GM21825 (cell line): ENCODE measurements around the gene CAND2.

Experiments
- ATAC-seq: cut with Tn5 transposase; IDR thresholded peaks from one replicate; pipeline ENCODE4 v1.9.1; 2021; ENCODE audit warnings: mild to moderate bottlenecking, moderate library complexity; ENCODE audit not compliant: unreplicated experiment

The CAND2 gene

DNA sequence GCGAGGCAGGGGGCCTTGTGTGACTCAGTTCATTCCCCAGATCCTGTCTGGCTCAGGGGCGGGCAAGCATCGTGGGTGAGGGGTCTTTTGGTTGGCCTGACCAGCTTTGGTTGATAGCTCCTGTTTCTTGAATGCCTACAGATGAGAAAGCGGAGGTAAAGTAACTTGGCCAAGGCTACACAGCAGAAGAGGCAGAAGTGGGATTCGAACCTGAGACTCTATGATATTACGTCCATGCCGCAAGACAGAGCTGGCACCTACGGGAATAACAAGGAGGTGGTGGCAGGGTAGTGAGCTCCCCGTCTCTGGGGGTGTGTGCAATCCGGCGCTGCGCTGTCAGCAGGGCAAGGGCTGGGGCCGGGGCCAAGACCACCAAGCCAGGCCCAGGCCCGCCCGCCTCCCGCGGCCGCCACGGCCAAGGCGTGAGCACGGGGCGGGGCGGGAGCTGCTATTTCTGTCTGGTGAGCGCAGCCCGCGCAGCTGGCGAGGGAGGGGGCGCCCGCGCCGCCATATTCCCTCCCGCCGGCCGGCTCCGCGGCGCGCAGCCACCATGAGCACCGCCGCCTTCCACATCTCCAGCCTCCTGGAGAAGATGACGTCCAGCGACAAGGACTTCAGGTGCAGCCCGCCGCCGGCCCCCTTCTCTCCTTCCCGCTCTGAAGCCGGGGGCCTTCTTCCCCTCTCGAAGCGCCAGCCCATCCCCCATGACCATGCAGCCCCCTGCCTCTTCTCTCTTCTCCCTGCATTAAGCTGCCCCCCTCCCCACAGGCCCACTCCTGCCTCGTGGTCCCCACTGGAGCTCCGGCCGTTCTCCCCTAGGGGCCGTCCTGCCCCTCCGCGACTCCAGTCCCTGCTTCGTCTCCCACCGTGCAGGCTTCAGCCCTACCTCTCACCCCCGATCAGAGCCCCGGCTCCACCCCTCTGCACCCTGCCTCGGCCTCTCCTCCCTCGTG lies at the start of gene CAND2:
TSS of gene CAND2 (plus strand) at position 510 of the 953 bp plus-strand sequence. CDS start at position 551, 41 bp downstream.
- no peak for ATAC-seq

DNA sequence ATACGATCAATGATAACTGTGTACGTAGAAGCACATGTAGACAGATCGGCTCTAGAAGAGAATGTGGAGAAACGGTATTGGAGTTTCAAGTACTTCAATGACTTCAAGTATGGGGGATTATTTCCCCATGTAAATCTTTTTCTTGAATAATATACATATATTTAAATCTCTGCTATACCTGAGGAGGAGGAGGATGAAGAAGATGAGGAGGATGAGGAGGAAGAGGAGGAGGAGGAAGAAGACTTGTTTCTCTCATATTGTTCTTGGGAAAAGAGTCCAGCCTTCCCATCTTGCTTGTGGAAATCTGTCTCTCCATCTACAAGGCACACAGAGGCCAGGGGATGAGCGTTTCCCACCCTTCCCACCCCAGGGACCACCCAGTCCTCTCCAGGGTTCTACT lies 48.0 kb upstream of the CAND2 start:
- ATAC-seq: no peak

DNA sequence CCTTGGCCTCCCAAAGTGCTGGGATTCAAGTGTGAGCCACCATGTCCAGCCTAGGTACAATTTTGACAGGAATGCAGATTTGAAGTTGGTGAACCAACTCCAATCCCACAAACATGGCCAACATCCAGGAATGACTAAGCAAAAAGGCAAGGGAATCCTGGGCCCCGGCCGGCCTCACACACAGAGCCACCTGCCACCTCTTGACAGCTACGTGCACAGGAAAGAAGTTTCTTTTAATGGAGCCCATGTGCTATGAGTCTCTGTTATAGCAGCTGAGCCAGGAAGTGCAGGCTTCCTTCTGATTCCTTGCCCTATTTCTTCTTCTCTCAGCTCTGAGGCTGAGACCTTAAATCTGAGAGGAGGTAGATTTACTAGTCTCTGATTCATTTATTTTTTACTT lies 46.3 kb upstream of the CAND2 start:
- peak; percentile 22 for ATAC-seq

DNA sequence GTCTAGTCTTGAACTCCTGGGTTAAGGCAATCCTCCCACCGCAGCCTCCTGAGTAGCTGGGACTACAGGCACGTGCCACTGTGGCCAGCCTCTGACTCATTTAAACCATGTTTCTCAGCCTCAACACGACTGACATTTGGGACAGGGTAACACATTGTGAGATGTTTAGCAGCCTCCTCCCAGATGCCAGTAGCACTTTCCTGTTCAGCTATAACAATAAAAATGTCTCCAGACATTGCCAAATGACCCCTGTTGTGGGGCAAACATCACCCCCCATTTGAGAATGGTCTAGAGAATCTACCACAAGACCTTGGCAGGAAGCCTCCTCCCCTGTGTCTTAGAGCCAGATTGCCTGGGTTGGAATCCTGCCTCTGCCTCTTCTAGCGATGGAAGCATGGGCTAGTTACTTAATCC lies 45.8 kb upstream of the CAND2 start:
- peak; percentile 74 for ATAC-seq

DNA sequence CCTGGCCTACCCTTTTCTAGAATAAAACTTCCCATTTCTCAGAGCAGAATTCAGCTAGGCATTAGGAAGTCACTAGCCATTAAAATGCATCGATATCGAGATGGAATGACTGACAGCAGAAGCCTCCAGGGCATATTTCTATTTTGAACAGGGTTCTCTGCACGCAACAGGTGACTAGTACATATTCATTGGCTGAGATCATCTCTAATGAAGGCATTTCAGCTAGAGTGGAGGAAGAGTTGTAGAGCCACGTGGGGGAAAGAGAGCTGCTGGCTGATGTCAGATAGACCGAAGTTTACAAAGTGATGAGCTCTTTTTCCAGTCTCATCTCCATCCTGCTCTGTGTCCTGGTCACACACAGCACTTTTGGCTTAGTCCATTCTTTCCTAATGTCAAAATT lies 44.9 kb upstream of the CAND2 start:
- no peak for ATAC-seq

DNA sequence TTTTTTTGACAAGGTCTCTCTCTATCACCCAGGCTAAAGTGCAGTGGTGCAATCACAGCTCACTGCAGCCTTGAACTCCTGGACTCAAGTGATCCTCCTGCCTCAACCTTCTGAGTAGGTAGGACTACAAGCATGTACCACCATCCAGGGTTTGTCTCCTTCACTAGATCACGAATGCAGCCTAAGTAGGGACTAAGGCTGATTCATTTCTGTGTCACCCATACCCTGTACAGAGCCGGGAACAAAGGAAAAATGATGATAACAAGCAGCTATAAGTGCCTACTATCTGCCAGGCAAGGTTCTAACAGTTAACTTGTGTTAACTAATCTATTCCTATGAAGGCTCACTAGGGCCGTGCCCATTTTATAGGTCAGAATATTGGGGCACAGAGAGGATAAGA lies 44.4 kb upstream of the CAND2 start:
- no peak for ATAC-seq

DNA sequence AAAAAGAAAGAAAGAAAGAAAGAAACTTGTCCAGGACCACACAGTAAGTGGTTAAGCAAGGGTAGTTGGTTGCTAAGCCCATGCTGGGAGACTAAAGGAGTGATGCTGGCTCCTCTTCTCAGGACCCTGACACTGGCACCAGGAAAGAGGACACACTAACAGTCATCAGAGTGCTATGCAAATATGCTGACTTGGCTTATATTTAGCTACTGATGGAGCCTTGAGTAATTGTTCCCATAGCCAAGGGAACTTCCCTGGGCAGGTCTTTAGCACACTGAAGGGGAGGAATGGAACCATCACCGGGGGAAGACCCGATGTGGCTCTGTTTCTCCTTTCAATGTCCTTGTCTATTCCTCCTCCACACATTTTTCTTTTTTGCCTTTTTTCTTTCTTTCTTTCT lies 43.7 kb upstream of the CAND2 start:
- ATAC-seq: peak; percentile 50

DNA sequence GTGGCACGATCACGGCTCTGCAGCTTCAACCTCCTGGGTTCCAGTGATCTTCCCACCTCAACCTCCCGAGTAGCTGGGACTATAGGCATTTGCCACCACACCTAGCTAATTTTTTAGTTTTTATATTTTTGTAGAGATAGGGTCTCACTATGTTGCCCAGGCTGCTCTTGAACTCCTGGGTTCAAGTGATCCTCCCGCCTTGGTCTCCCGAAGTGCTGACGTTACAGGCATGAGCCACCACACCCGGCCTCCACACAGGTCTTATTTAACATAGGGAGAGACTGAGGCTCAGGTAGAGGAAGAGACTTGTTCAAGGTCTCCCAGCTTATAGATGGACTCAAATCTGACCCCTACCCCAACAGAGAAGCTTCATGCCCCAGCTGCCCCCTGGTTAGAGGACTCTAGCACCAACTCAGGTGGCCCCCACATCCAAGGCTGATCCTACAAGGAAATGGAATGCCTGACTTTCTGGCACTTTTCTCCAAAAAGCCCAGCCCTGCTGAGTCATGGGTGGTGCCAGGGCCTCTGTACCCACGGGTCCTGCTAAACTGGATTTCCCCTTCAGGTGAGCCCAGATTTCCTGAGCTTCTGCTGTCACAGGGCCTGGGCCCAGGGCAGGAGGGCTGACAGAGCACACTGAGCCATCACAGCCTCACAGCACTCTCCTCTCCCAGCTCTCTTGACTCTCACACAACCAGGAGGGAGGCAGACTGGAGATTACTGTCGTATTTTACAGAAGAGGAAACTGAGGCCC lies 43.0 kb upstream of the CAND2 start:
- ATAC-seq: no peak

DNA sequence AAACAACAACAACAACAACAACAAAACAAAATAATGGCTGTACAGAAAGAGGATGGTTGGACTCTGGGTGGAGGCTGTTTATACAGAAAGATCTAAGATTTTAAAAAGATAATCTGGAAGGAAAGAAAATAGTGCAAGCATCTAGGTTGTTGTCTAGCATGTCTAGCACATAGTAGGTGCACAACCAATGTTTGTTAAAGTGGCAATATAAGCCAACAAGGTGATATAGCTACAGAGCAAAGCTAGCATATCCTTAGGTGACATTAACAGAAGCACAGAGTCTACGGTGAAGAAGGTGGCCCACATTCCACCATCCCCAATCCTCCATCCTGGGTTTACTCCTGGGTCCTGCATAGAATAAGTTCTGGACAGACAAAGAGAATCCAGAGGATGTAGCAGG lies 42.2 kb upstream of the CAND2 start:
- ATAC-seq: no peak

DNA sequence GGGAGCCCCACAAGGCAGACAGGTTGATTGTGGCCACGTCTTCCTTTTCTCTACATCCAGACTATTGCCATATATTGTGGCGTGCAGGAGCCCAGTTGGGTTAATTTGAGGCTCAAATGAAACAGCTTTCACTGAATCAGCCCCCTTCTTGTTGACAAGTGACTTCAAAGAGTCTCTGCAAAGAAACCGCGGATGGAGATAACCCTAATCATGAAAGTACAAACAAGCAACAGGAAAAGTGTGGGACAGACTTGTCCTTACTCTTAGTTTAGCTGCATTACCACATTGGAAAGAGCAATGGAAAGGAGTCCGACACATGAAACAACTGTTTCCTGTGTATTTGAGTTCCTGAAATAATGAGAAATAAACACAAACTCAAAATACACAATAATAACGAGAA lies 40.7 kb upstream of the CAND2 start:
- no peak for ATAC-seq

DNA sequence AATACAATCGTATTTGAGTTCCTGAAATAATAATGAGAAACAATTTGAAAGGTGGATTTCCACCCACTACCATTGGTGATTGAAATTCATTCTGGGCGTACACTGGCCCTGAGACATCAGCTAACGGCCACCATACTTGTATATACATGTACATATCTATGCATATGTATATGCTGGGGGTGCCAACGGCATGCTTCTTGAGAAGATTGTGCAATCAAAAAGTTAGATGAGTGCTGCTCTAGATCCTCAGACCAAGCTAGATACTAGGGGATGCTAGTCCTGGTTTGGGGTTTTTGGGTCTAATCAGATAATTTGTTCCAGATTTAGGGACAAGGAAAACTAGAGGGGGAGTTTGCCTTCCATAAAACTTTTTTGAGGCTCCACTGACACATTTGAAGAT lies 40.3 kb upstream of the CAND2 start:
- no peak for ATAC-seq

DNA sequence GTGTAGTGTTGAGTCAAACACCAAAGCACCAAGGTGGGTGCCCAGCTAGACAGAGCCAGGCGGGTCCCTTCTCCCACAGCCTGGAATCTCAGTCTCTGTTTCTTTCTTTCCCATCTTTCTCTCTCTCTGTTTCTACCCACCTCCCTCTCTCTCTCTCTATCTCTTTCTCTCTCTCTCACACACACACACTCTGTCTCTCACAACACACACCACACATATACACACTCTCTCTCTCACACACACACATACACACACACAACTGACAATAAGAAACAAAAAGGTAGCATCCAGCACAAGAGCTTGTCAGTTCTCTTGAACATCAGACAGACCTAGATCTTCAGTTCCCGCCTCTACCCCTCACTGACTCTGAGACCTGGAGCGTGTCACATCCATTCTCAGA lies 39.8 kb upstream of the CAND2 start:
- ATAC-seq: no peak

DNA sequence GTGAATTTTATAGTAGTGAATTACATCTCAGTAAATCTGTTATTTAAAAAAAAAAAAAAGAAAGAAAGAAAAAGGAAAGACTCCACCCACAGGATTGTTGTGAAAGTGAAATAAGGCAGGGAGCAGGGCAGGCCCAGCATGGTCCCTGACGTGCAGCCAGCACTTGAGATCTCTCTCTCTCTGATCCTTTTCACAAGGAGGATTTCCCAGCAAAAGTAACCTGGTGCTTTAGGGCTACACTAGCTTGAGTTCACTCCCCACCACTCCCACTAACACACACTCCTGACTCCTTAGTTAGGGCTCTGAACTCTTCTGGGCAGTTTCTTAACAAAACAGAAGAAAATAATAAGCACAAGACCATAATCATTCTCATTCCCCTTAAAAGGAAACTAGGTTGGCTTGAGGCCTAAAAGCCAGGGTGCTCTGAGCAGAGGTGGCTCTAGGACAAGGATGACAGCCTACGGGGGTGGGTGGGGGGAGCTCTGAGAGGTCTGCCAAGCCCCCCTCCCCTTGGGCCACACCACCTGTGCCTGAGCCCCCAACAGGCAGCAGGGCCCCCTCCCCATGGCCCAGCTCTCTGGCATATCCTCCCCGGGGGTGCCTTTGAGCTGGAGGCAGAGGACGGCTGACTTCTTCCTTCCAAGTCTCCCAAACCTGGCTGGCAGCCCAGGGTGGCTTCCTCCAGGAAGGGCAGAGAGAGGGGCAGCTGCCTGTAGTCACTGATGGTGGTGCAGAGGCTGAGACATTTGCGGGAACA lies 38.3 kb upstream of the CAND2 start:
- no peak for ATAC-seq

DNA sequence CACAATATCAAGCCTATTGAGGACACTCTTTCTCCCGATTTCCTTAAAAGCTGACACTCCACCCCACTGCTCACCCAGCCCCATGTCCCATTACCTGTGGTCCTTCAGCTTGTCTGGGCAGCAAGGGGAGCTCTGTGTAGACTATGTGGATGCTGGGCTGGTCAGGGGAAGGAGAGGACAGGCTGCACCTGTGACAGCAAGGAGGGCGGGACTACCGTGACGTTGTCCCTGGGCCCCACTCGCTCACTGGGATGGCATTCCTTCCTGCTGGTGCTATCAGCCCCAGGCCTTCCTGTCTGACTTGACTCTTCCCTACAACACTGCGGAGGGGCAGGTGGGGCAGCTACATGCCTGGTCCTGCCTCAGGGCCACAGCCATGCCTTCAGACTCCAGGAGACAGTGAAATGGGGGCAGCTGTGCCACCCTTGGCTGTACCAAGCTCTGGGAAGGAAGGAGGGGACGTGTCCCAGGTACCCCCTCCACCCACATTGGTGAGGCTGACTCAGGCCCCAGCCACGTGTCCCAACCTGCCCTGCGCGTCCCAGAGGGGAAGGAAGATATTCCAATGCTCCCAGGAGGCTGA lies 37.3 kb upstream of the CAND2 start, which contains the start of gene TMEM40:
TSS of gene TMEM40 (minus strand) at position 163 of the 583 bp plus-strand sequence. CDS start 9,427 bp downstream, outside the sequence.
- no peak for ATAC-seq

DNA sequence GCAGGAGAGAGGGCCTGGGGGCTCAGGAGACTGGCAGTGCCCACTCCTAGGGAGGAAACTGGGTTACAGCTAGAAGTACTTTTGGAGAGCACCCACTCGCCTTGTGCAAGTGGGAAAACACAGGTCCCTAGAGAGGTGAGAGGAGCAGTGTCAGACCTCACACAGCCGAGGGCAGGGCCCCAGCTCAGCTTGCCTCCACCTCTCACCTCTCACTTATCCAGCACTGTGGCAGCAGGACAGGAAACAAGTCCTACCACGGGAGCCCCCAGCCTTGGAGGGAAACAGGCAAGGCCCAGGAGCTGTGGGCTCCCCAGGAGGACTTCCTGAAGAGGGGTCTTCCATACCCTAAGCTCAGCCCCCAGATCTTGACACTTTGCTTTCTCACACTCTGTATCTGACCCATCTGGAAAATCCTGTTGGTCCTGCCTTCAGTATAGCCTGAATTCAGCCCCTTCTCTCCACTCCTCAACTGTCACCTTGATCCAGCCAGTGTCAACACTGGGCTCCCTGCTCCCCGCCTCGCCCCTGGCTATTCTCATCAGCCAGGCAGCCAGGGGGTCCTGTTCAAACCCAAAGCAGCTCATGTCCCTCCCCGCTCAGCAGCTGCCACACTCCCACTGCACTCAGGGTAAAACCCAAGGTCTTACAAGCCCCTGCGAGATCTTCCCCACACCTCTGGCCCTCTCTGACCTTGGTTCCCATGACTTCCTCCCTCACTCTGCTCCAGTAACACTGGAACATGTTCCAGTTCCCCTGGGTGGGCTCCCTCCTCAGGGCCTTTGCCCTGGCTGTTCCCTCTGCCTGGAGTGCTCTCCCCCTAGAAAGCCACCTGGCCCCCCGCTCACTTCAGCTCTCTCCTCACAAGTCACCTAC lies 36.6 kb upstream of the CAND2 start:
- no peak for ATAC-seq

DNA sequence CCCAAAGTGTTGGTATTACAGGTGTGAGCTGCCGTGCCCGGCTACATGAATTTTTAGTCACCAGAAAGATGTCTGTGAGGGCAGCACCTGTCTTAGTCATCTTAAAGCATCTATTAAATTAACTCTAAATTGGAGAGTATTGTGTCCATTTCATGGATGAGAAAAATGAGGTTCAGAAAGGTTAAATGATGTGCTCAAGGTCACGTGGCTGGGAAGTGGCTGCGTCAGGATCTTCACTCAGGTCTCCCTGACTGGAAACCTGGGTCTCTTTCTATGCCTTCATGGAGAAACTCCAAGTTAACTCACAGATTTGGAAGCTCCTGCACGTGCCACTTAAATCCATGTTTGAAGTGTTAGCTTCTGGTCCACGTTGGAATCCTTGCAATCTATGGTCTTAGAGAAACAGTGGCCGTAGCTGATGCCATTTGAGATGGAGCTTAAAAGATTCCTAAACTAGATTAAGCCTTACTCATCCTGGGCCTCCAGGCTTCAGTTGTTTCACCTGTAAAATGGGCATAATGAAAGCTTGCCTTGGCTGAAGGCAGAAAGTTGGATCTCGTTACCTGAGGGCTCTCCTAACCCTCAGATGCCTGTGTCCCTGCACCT lies 32.2 kb upstream of the CAND2 start:
- no peak for ATAC-seq

DNA sequence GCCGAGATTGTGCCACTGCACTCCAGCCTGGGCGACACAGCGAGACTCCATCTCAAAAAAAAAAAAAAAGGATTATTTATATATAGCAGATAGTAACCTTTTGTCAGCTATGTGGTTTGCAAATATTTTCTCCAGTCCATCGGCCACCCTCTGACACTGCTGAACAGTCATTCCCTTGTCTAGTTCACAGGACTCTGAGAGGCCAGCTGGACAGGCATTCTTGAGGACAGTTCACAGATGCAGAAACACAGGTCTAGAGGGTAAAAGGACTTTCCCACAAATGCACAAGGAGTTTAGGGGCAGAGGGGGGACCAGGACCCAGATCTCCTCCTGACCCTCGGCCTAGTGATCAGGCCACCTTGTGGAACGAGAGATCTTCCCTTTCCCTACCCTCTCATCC lies 29.9 kb upstream of the CAND2 start:
- ATAC-seq: no peak

DNA sequence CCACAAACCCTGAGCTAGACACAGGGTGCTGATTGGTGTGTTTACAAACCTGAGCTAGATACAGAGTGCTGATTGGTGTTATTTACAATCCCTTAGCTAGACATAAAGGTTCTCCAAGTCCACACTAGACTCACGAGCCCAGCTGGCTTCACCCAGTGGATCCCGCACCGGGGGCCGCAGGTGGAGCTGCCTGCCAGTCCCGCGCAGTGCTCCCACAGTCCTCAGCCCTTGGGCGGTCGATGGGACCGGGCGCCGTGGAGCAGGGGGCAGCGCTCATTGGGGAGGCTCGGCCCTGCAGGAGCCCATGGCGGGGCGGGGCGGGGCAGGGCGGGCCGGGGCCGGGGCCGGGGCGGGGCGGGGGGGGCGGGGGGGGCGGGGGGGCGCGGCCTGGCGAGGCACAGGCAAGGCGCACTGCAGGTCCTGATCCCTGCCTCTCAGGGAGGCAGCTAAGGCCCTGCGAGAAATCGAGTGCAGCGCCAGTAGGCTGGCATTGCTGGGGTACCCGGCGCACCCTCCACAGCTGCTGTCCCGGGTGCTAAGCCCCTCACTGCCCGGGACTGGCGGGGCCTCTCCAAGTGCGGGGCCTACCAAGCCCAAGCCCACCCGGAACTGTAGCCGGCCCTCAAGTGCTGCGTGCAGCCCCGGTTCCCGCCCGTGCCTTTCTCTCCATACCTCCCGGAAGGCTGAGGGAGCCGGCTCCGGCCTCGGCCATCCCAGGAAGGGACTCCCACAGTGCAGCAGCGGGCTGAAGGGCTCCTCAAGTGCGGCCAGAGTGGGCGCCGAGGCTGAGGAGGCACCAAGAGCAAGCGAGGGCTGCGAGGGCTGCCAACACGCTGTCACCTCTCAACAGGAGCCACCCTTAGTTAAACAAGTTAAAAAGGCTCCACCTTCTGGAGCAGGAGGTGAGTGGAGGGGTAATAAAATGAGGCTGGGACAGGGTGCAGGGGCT lies 27.6 kb upstream of the CAND2 start:
- no peak for ATAC-seq
